Measurements from ENCODE around the gene RASA3.

RASA3 gene

GRCh38 chr13:113946409-113947181, 185.8 kb downstream of the RASA3 start:
- no peak for DNase-seq

- no peak for DNase-seq
These were observed 186.5 kb downstream of the RASA3 start for GRCh38 chr13:113945857-113946408.

GRCh38 chr13:113943821-113944565, 188.4 kb downstream of the RASA3 start:
- no peak for DNase-seq

- DNase-seq = no peak
These were observed 189.8 kb downstream of the RASA3 start for GRCh38 chr13:113942591-113943103.

- no peak for DNase-seq
These were observed 190.7 kb downstream of the RASA3 start for GRCh38 chr13:113941571-113942191.

- DNase-seq = no peak
These were observed 192.5 kb downstream of the RASA3 start for GRCh38 chr13:113939944-113940297.

- no peak for DNase-seq
These were observed 193.1 kb downstream of the RASA3 start for GRCh38 chr13:113939129-113939943.

- DNase-seq = no peak
These were observed 193.7 kb downstream of the RASA3 start for GRCh38 chr13:113938716-113939115.

- DNase-seq = no peak
These were observed 194.2 kb downstream of the RASA3 start for GRCh38 chr13:113938246-113938645.

- DNase-seq = no peak
These were observed 194.8 kb downstream of the RASA3 start for GRCh38 chr13:113937527-113938180.

- no peak for DNase-seq
These were observed 195.3 kb downstream of the RASA3 start for GRCh38 chr13:113937073-113937472.

GRCh38 chr13:113936166-113936965, 196.1 kb downstream of the RASA3 start:
- DNase-seq = no peak

- no peak for DNase-seq
These were observed 197.2 kb downstream of the RASA3 start for GRCh38 chr13:113935001-113935844.

- no peak for DNase-seq
These were observed 197.8 kb downstream of the RASA3 start for GRCh38 chr13:113934576-113934975.

- no peak for DNase-seq
These were observed 198.5 kb downstream of the RASA3 start for GRCh38 chr13:113933901-113934300.

GRCh38 chr13:113931841-113932459, 200.5 kb downstream of the RASA3 start:
- DNase-seq = no peak

- no peak for DNase-seq
These were observed 201.5 kb downstream of the RASA3 start for GRCh38 chr13:113930671-113931637.

Data from inflammatory macrophage (primary cell).